HG02884 (cell line): ENCODE results near the gene CBARP.
"Not testable (repeated sequence)": the region's sequence is repeated elsewhere in the genome, so short reads cannot be mapped to it uniquely, and the experiment has no call there.

ENCODE experiments used
- ATAC-seq: cut with Tn5 transposase; IDR thresholded peaks from one replicate; pipeline ENCODE4 v1.9.1; 2021; ENCODE audit warnings: mild to moderate bottlenecking, moderate library complexity; ENCODE audit not compliant: unreplicated experiment

CBARP gene

GRCh38 chr19:1254081-1254527 is 16.3 kb upstream of the CBARP start:
- ATAC-seq = no peak

DNA sequence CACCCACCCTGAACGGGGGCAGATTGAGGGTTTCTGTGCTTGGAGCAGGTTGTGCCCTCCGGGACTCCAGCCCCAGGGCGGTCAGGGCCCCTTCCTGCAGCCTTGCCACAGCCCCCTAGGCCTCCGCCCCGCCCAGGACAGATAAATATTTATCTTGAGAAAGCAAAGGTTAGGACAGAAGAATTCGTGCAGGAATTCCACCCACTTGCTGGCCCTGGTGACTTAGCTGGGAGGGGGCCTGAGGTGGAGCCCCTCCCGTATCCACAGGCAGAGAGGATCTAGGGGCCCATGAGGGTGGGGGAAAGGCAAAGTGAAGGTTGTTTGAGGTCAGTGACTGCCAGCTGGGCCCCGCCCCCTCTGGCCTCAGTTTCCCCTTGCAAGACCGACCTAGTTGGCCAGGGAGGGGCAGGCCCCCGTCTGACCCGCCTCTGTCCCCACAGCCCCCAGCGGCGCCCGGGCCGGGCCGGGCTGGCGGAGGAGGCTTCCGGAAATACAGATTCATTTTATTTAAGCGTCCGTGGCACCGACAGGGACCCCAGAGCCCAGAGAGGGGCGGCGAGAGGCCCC is 15.8 kb upstream of the CBARP start:
- no peak for ATAC-seq

DNA sequence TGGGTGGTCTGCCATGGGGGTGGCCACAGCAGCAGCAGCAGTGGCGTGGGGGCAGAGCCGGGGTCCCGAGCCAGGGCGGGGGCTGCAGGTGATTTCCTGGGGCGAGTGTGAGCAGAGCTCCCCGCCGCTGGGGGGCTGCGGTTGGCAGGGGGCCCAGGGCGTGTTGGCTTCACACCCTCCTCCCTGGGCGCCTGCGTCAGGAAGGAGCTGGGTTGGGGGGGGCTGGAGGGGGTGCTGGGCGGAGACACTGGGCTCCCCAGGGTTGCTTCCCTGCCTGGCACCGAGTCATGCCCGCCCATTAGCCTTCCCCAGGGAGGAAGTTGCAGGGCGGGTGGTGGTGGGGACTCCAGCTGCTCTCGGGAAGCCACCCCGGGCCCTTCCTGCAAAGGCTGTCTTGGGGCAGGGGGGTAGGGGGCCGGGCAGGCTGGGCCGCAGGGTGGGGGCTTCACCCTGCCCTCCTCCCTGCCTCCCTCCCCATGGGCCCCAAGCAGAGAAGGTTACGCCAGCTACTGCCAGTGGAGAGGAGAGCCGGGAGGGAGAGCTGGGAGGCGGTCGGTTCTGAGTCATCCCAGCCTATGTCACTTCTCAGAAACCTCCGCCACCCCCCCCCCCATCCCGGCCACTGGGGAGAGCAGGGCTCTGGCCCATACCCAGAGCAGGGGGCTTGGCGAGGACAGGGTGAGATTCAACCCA is 15.2 kb upstream of the CBARP start:
- ATAC-seq = no peak

GRCh38 chr19:1252221-1252820 is 14.5 kb upstream of the CBARP start:
- ATAC-seq = no peak

GRCh38 chr19:1251330-1252220 is 13.8 kb upstream of the CBARP start:
- ATAC-seq = no peak

- ATAC-seq = no peak
Observed at GRCh38 chr19:1250437-1251260, 12.8 kb upstream of the CBARP start.

DNA sequence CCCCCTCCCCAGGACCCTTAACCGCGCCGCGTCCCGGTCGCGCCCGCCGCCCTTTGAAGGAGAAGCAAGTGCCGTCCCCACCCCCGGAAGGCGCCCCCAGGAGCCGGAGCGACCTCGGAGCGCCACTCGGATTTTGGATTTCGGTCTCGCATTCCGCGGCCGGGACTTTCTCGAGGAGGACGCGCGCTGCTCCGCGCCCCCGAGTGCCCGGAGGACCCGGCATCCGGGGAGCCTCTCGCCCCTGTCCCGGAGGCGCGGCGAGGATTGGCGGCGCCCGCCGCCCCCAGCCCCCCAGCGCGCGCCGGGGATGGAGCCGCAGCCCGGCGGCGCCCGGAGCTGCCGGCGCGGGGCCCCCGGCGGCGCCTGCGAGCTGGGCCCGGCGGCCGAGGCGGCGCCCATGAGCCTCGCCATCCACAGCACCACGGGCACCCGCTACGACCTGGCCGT is 12.2 kb upstream of the CBARP start:
- ATAC-seq = no peak

GRCh38 chr19:1249298-1249989 is 11.6 kb upstream of the CBARP start:
- ATAC-seq = no peak

GRCh38 chr19:1248786-1249297 is 11.0 kb upstream of the CBARP start:
- ATAC-seq = no peak

DNA sequence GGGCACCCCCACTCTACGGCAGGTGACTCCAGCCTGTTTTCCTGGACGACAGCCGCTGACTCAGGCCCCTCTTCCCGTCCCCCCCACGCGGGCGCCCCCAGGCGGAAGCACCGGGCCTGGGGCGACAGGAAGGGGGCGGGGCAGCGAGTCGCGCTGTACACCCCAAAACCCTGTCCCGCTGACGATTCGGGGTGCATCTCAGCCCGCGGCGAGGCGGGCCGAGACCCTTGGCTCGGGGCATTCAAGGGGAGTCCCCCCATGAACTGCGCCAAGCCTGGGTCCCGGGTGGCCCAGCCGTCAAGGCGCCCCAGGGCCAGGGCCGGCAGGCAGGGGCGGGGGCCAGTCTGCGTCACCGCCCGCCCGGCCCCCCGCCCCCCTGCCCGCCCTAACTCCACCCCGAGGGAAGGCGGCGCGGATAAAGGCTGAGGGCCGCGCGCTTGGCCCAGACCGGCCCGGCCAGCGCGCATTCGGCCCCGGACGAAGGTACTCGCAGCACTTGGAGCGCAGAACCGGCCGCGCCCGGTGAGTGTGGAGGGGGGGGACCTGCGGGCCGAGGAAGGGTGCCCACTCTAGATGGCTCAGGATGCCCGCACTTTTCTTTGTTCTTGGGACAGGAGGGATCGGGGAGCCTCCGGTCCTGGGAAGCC is 10.5 kb upstream of the CBARP start, which contains the start of gene MIDN:
Gene MIDN, plus strand, starts transcription at position 445 of the 647 bp plus-strand sequence. CDS start 1,714 bp downstream, outside the sequence.
- no peak for ATAC-seq

GRCh38 chr19:1247748-1248138 is 9.9 kb upstream of the CBARP start:
- ATAC-seq = no peak

GRCh38 chr19:1246265-1247087 is 8.7 kb upstream of the CBARP start:
- not testable (repeated sequence) for ATAC-seq

GRCh38 chr19:1245494-1246264 is 7.9 kb upstream of the CBARP start:
- no peak for ATAC-seq

DNA sequence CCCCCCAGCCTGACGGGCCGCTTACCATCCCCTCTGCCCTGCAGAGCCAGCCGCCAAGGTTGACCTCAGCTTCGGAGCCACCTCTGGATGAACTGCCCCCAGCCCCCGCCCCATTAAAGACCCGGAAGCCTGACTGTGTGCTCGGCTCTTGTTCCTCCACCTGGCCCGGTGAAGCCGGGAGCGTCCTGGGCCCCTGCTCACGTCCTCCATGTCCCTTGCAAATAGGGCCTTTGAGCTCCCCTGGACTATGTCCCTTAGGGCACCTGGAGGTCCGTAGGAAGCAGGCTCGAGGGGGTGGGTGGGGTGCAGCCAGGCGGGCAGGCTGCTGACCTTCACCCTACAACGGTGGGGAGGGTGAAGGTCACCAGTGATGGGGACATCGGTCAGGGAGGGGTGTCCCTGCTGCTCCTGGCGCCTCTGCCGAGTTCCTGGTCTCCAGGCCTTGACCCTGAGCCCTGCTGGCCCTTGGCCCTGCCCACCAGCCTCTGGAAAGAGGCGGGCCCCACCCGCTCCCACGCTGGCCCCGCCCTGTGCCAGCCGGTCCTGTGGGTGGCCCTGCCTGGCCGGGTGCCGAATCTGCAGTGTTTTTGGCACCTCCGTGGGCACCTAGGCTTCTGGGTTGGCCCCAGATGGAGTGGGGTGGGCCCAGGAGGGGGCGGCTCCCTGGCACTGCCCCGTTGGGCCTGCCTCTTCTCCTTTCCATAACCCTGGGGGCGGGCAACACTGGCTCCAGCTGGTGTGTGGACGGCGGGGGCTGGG is 7.1 kb upstream of the CBARP start:
- no peak for ATAC-seq

DNA sequence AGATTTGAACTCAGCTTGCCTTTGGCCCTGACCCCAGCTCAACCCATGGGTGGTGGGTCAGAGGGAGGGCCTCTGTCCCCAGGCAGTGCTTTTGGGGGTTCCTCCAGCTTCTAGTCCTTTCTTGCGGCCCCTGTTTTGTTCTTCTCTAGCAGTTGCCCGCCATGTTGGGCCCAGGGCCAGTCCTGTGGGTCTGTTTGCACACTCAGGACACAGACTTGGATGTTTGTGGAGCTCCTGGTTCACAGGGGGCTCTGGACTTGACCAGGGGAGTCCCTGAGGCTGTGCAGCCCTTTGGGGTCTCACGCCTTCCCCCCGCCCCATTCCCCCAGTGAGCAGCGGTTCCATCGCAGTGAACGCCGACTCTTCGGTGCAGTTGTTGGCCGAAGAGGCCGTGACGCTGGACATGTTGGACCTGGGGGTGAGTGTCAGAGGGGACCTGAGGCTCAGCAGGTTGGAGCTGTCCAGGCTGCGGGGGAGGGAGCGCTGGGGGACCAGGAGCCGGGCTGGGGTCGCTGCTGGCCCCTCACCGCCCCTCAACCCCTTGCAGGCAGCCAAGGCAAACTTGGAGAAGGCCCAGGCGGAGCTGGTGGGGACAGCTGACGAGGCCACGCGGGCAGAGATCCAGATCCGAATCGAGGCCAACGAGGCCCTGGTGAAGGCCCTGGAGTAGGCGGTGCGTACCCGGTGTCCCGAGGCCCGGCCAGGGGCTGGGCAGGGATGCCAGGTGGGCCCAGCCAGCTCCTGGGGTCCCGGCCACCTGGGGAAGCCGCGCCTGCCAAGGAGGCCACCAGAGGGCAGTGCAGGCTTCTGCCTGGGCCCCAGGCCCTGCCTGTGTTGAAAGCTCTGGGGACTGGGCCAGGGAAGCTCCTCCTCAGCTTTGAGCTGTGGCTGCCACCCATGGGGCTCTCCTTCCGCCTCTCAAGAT is 6.2 kb upstream of the CBARP start:
- ATAC-seq = no peak
